Muscle of leg (tissue), 11 donors: ENCODE measurements around the gene ANKRD35. TPM values are rescaled to one million over a fixed set of nuclear protein-coding genes. Genes with fewer than 3 reads are reported as not detected.

Experiments used
- DNase-seq: peaks from one replicate; pipeline ENCODE4 v3.0.0; 2013
- H3K27ac ChIP-seq: one replicate; pipeline ENCODE4 v1.5.1; 2013; ENCODE audit warnings: mild to moderate bottlenecking, low read length, control low read depth
- H3K27me3 ChIP-seq: one replicate; pipeline ENCODE4 v1.6.1; 2013; ENCODE audit warnings: low read length; ENCODE audit not compliant: control insufficient read depth, insufficient read depth
- H3K36me3 ChIP-seq: one replicate; pipeline ENCODE4 v1.6.1; 2013; ENCODE audit warnings: low read length; ENCODE audit not compliant: control insufficient read depth, insufficient read depth
- H3K4me1 ChIP-seq: one replicate; pipeline ENCODE4 v1.6.1; 2013; ENCODE audit warnings: low read length; ENCODE audit not compliant: control insufficient read depth, insufficient read depth
- H3K4me3 ChIP-seq: one replicate; pipeline ENCODE4 v1.5.1; 2013; ENCODE audit warnings: low read length, control low read depth
- H3K9me3 ChIP-seq: replicated peaks from 2 replicates; pipeline ENCODE4 v1.6.1; 2013; ENCODE audit warnings: low read depth, low read length; ENCODE audit not compliant: control insufficient read depth
- WGBS: methylation state at CpG from one replicate; pipeline ENCODE4 v1.1.5; 2013; ENCODE audit warnings: missing lambda C conversion rate; ENCODE audit not compliant: insufficient coverage; 5-methylcytosine and 5-hydroxymethylcytosine counted together
- polyA plus RNA-seq, 8 donors: library from polyadenylated mRNA; unstranded; fragments of 120-200 nt; gene quantifications; one replicate each; pipeline versions ENCODE4 v1.2.1 to v1.2.3, GENCODE V29; 2013; ENCODE audit warnings: inconsistent platforms in 1 of 8, low replicate concordance in 1 of 8; ENCODE audit not compliant: insufficient read length in 8 of 8, insufficient read depth in 1 of 8
- total RNA-seq: library from RNA; stranded (reverse); fragments of 120-200 nt; gene quantifications from one replicate; pipeline ENCODE4 v1.2.4, GENCODE V29; 2013

Gene ANKRD35
- total and polyA plus RNA-seq, 9 donors, result 2.2 to 4.8 (median 3.0) TPM

- WGBS, result 30% methylated on average over 2 of the region's 5 CpGs
- no peaks in the 10 kb centered on the region for H3K9me3 ChIP-seq
Measured at GRCh38 chr1:145879775-145880174, 5.9 kb downstream of the ANKRD35 start.

GRCh38 chr1:145878724-145879123 lies 6.9 kb downstream of the ANKRD35 start:
- H3K4me1 ChIP-seq, result no peaks in the 10 kb centered on the region
- WGBS, result no CpG with 5 or more reads among the region's 2 CpGs
- H3K27me3 ChIP-seq, result peaks cover 13% of the 10 kb centered on the region
- H3K4me3 ChIP-seq, result no peak overlapping the region
- no peak overlapping the region for H3K27ac ChIP-seq
- H3K36me3 ChIP-seq, result no peaks in the 10 kb centered on the region
- H3K9me3 ChIP-seq, result no peaks in the 10 kb centered on the region
- no peak for DNase-seq

More at GRCh38 chr1:145879775-145880174, 5.9 kb downstream of the ANKRD35 start:
- Histone ChIP-seq H3K4me1 (no peaks in the 10 kb centered on the region), H3K27ac (no peak overlapping the region), H3K4me3 (no peak overlapping the region), H3K27me3 (peaks cover 14% of the 10 kb centered on the region), H3K36me3 (no peaks in the 10 kb centered on the region)
- DNase-seq, result no peak

GRCh38 chr1:145877923-145878486 lies 7.7 kb downstream of the ANKRD35 start:
- DNase-seq, result no peak

GRCh38 chr1:145874646-145875045 lies 11.0 kb downstream of the ANKRD35 start:
- no peak overlapping the region for H3K27ac ChIP-seq
- 91% methylated on average over 11 of the region's 12 CpGs for WGBS
- peaks cover 17% of the 10 kb centered on the region for H3K4me1 ChIP-seq
- H3K36me3 ChIP-seq, result no peaks in the 10 kb centered on the region
- no peak overlapping the region for H3K4me3 ChIP-seq
- no peaks in the 10 kb centered on the region for H3K9me3 ChIP-seq
- peaks cover 24% of the 10 kb centered on the region for H3K27me3 ChIP-seq
- DNase-seq, result no peak

More at GRCh38 chr1:145877923-145878486, 7.7 kb downstream of the ANKRD35 start:
- 67% methylated on average over 7 of the region's 7 CpGs for WGBS
- peaks cover 3% of the 10 kb centered on the region for H3K4me1 ChIP-seq
- H3K4me3 ChIP-seq, result no peak overlapping the region
- H3K27me3 ChIP-seq, result peaks cover 18% of the 10 kb centered on the region
- no peaks in the 10 kb centered on the region for H3K9me3 ChIP-seq
- H3K36me3 ChIP-seq, result no peaks in the 10 kb centered on the region
- H3K27ac ChIP-seq, result no peak overlapping the region

GRCh38 chr1:145871994-145872924 lies 13.4 kb downstream of the ANKRD35 start:
- WGBS, result 11% methylated on average over 44 of the region's 47 CpGs
- Histone ChIP-seq H3K27me3 (peaks cover 22% of the 10 kb centered on the region), H3K36me3 (peaks cover 4% of the 10 kb centered on the region), H3K9me3 (no peaks in the 10 kb centered on the region), H3K4me1 (peaks cover 17% of the 10 kb centered on the region), H3K4me3 (peak overlapping the region; percentile 46), H3K27ac (peak overlapping the region; percentile 88)
- peak; percentile 75 for DNase-seq

- no peaks in the 10 kb centered on the region for H3K9me3 ChIP-seq
- WGBS, result 80% methylated on average over 2 of the region's 4 CpGs
- H3K27ac ChIP-seq, result no peak overlapping the region
- no peak for DNase-seq
- H3K27me3 ChIP-seq, result peaks cover 12% of the 10 kb centered on the region
- H3K4me3 ChIP-seq, result no peak overlapping the region
- H3K36me3 ChIP-seq, result peaks cover 8% of the 10 kb centered on the region
- H3K4me1 ChIP-seq, result peaks cover 23% of the 10 kb centered on the region
Measured at GRCh38 chr1:145868232-145868631, 17.4 kb downstream of the ANKRD35 start.

- Histone ChIP-seq H3K4me1 (peaks cover 11% of the 10 kb centered on the region), H3K27ac (peak overlapping the region; percentile 87), H3K9me3 (no peaks in the 10 kb centered on the region), H3K27me3 (peaks cover 4% of the 10 kb centered on the region), H3K36me3 (peaks cover 8% of the 10 kb centered on the region), H3K4me3 (no peak overlapping the region)
- peak; percentile 96 for DNase-seq
- 38% methylated on average over 4 of the region's 5 CpGs for WGBS
Measured at GRCh38 chr1:145863282-145864018, 22.2 kb downstream of the ANKRD35 start.

GRCh38 chr1:145859491-145860023 lies 26.1 kb downstream of the ANKRD35 start:
- peak overlapping the region; percentile 99 for H3K27ac ChIP-seq
- no peaks in the 10 kb centered on the region for H3K27me3 ChIP-seq
- 1% methylated on average over 30 of the region's 41 CpGs for WGBS
- H3K9me3 ChIP-seq, result no peaks in the 10 kb centered on the region
- peak; percentile 98 for DNase-seq
- peaks cover 21% of the 10 kb centered on the region for H3K4me1 ChIP-seq
- peak overlapping the region; percentile 95 for H3K4me3 ChIP-seq
- H3K36me3 ChIP-seq, result peaks cover 29% of the 10 kb centered on the region

GRCh38 chr1:145858901-145859490 lies 26.7 kb downstream of the ANKRD35 start, which contains the start of gene PIAS3:
TSS of gene PIAS3 (minus strand) at chr1:145859081. CDS start at chr1:145858990, 91 bp downstream.
- peaks cover 35% of the 10 kb centered on the region for H3K36me3 ChIP-seq
- H3K4me3 ChIP-seq, result peak within 1 kb of the TSS; percentile 95
- peak within 1 kb of the TSS; percentile 99 for H3K27ac ChIP-seq
- H3K9me3 ChIP-seq, result no peaks in the 10 kb centered on the region
- DNase-seq, result peak; percentile 99
- WGBS, result 0% methylated on average over 29 of the region's 42 CpGs
- peaks cover 21% of the 10 kb centered on the region for H3K4me1 ChIP-seq
- no peaks in the 10 kb centered on the region for H3K27me3 ChIP-seq
